Measurements from ENCODE around the gene FASTKD1.

FASTKD1 gene

DNA sequence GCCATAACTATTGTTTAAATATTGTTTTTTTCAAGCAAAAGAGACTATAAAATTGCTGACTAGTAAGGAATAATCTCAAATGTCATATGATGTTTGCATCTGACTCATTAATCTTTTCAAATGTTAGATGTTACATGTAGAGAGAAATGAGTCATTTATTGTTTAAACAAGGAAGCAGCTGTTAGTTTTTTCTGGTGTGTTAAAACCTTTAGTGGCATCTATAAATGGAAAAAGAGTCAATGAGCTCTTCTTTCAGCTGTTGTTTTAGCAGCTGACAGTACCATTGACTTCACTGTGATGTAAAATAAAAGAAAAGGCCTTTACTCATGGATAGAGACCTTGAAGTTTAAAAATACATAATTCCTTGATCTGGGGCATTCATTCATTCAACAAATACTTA, 66.0 kb downstream of the FASTKD1 start:
- DNase-seq (ENCODE audit: low spot score) = peak; percentile 90

DNA sequence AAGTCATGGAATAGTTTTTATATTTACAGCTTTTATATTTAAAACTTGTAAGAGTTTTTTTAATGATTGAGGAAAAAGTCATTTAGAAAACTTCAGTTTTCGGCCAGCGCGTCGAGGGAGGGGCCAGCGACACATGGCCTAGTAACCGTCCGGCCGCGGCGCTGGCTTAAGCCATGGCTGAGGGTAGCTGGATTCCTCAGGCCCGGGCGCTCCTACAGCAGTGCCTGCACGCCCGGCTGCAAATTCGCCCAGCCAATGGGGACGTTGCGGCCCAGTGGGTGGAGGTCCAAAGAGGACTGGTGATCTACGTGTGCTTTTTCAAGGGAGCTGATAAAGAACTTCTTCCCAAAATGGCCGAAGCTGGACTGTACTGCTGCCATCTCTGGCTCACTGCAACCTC, 69.0 kb downstream of the FASTKD1 start:
- DNase-seq (ENCODE audit: low spot score) = no peak

DNA sequence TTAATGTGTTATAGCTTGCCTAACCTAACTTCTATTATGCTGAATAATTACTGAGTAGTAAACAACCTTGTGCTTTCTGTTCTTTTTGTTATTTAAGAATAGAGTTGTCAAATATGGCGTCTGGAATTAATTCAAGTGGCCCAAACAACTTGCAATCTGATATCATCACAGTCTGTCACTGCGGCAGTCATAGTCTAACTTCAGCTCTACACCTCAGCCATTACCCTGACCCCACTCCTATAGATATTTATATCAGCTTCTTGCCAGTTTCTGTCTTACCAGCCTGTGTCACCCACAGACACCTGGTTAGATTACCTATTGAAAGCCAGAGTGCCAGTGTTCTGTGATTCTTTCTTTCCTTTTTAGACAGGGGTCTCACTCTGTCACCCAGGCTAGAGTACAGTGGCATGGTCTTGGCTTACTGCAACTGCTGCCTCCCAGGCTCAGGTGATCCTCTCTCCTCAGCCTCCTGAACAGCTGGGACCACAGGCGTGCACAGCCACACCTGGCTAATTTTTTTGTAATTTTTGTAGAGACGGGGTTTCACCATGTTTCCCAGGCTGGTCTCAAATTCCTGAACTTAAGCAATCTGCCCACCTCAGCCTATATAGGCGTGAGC, 78.2 kb downstream of the FASTKD1 start:
- DNase-seq (ENCODE audit: low spot score) = no peak

DNA sequence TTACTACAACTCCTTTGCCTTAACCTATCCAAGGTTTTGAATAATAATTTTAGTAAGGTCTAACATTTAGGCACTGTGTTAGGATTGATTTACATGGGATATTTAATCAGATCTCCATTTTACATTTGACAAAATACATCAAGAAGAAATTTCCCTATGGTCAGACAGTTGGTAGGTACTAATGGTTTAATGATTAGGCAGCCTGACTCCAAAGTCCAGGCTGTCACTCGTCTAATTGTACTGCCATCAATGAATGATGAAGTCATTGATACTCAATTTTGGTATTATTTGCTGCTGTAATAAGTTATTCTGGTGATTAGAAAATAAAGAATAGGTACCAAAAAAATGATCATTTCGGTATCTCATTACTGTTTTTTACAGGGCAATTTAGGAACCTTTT, 80.3 kb downstream of the FASTKD1 start:
- no peak for DNase-seq (ENCODE audit: low spot score)

DNA sequence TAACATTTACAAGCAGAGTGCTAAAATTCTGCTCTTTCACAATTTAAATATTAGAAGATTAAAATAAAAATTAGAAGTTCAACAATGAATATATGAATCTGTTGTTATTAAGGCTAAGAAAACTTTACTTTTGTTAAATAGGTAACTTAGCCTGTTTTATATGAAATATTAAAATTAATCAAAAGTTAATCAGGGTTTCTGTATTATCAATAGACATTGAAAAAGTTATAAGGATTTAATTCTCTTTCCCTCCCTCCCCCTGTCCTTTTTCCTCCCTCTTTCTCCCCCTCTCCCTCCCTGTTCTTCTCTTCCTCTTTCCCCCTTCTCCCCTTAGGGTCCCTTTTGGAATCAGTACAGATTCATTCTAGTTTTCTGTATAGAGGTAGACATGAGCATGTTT, 82.3 kb downstream of the FASTKD1 start:
- DNase-seq (ENCODE audit: low spot score) = no peak

DNA sequence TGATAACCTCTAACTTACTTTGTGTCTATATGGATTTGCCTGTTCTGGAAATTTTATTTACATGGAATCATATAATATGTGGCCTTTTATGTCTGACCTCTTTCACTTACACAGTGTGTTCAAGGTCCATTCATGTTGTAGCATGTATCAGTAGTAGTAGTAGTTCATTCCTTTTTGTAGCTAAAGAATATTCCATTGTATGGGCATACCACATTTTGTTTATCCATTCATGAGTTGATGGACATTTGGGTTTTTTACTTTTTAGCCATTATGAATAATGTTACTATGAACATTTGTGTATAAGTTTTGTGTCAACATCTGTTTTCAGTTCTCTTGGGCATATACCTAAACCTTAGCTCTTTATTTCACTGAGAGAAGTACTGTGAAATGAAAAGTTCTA, 82.8 kb downstream of the FASTKD1 start:
- no peak for DNase-seq (ENCODE audit: low spot score)

DNA sequence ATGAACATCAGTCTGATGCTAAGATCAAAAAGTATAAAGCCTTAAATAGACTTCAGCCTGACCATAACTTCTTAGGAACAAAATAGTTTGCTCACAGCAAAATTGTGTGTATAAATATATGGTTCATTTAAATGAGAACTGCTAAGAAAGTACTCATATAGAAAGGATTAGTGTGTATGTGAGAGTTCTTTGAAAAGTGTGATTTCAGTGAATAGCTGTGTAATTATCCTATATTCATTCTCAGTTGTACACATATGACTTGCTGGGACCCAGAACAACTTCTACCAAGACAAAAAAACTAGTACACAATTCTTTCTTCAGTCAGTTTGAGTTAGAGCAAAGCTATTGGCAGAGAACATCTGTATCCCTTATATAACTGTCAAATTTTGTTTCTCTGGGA, 87.2 kb downstream of the FASTKD1 start:
- no peak for DNase-seq (ENCODE audit: low spot score)

DNA sequence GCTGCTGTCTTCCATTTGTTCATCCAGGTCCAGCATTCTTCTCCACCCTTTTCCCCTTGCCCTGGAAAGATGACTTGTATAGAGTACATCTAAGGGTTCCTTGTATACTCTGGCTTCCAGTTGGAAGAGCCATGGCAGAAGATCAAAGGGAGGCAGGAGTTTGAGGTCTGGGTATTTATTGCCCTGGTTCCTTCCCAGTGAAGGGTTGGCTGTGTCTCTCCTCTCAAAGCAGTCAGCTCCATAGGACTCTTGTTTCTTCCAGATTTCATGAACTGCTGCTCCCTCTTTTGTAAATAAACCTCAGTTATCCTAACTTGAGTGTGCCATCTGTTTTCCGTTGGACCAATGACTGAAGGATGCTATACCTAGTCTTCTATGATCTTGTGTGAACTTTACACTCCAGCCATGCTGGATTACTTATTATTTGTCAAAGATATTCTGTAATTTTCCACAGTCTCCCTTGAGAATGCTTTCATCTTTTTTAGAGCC, 88.0 kb downstream of the FASTKD1 start:
- DNase-seq (ENCODE audit: low spot score) = no peak

DNA sequence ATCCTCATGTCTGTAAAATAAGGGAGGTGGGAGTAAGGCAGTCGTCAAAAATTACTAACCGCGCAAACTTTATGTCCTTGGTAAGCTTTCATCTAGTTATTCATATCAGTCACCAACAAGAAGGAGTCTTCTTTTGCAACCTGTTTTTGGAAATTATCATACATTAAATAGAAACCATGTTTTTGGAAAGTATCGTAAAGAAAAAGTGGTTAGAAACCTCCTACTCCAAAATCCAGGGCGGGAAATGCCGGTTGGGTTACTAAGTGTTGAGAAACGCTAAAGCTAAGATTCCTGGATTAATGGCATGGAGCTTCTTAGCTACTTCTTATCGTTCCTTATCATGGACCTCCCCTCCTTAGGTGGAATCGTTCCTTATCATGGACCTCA, 93.6 kb downstream of the FASTKD1 start:
- DNase-seq (ENCODE audit: low spot score) = no peak

All from COLO829 (cell line).